GM12865 (cell line): Measurements from ENCODE around the gene CKAP5.

Experiments used
- DNase-seq: peaks from one replicate; pipeline ENCODE4 v3.0.0; 2010; ENCODE audit warnings: low read depth
- H3K4me3 ChIP-seq: 2 replicates; pipeline ENCODE4 v1.5.1; 2011; ENCODE audit warnings: mild to moderate bottlenecking, low read depth, low read length, control low read depth
- CTCF ChIP-seq: IDR thresholded peaks from 2 replicates; pipeline ENCODE4 v1.5.1; 2011; ENCODE audit warnings: low read length, control low read depth, low read depth, inconsistent platforms; ENCODE audit not compliant: insufficient read depth; ENCODE audit errors: missing control alignments

The CKAP5 gene

GRCh38 chr11:46856605-46857343, 10.7 kb upstream of the CKAP5 start:
- no peak for DNase-seq
- no peak overlapping the region for H3K4me3 ChIP-seq
- TF ChIP-seq CTCF = no peak

GRCh38 chr11:46855863-46856262, 9.8 kb upstream of the CKAP5 start:
- no peak overlapping the region for H3K4me3 ChIP-seq
- no peak for DNase-seq
- TF ChIP-seq CTCF = no peak

- TF ChIP-seq CTCF = no peak
- H3K4me3 ChIP-seq = no peak overlapping the region
- DNase-seq = no peak
Measured at GRCh38 chr11:46855167-46855566, 9.1 kb upstream of the CKAP5 start.

GRCh38 chr11:46850829-46851380, 4.8 kb upstream of the CKAP5 start:
- no peak for DNase-seq
- no peak overlapping the region for H3K4me3 ChIP-seq
- no peak for TF ChIP-seq CTCF

- no peak for TF ChIP-seq CTCF
- DNase-seq = no peak
- H3K4me3 ChIP-seq = no peak overlapping the region
Measured at GRCh38 chr11:46849631-46850030, 3.6 kb upstream of the CKAP5 start.

GRCh38 chr11:46846510-46846830, 390 bp upstream of the CKAP5 start:
- no peak for TF ChIP-seq CTCF
- H3K4me3 ChIP-seq = peak overlapping the region; percentile 74
- no peak for DNase-seq

- TF ChIP-seq CTCF = no peak
- peak overlapping the region; percentile 74 for H3K4me3 ChIP-seq
- DNase-seq = no peak
Measured at GRCh38 chr11:46845440-46845739, 690 bp downstream of the CKAP5 start.
